Neural progenitor cell (in vitro differentiated cells): ENCODE results near the gene NELL2. TPM values are rescaled to one million over a fixed set of nuclear protein-coding genes. Genes with fewer than 3 reads are reported as not detected.

Source experiments
- DNase-seq: peaks from one replicate; pipeline ENCODE4 v3.0.0-alpha.2; 2016; ENCODE audit warnings: low spot score
- H2AFZ ChIP-seq: fragments of 200-600 bp; sonication (generic); replicated peaks from 2 replicates; pipeline ENCODE4 v1.6.1; 2016; ENCODE audit warnings: antibody characterized with exemption
- H3F3A ChIP-seq: fragments of 200-600 bp; sonication (generic); 2 replicates; pipeline ENCODE4 v1.6.1; 2016; ENCODE audit warnings: antibody characterized with exemption, low read depth
- H3K27ac ChIP-seq: fragments of 200-600 bp; sonication (generic); 2 replicates; pipeline ENCODE4 v1.5.1; 2016; ENCODE audit warnings: mild to moderate bottlenecking
- H3K27me3 ChIP-seq: fragments of 200-600 bp; sonication (generic); 2 replicates; pipeline ENCODE4 v1.6.1; 2016; ENCODE audit warnings: mild to moderate bottlenecking, moderate library complexity
- H3K36me3 ChIP-seq: fragments of 200-600 bp; sonication (generic); 2 replicates; pipeline ENCODE4 v1.5.1; 2016
- H3K4me1 ChIP-seq: fragments of 200-600 bp; sonication (generic); 2 replicates; pipeline ENCODE4 v1.6.1; 2016; ENCODE audit warnings: mixed run types
- H3K4me2 ChIP-seq: fragments of 200-600 bp; sonication (generic); 2 replicates; pipeline ENCODE4 v1.6.1; 2016
- H3K4me3 ChIP-seq: fragments of 200-600 bp; sonication (generic); 2 replicates; pipeline ENCODE4 v1.5.1; 2016
- H3K79me2 ChIP-seq: fragments of 200-600 bp; sonication (generic); 2 replicates; pipeline ENCODE4 v1.6.1; 2016; ENCODE audit warnings: low read depth
- H3K9ac ChIP-seq: fragments of 200-600 bp; sonication (generic); 2 replicates; pipeline ENCODE4 v1.6.1; 2016
- H3K9me3 ChIP-seq: fragments of 200-600 bp; sonication (generic); 2 replicates; pipeline ENCODE4 v1.5.1; 2016; ENCODE audit warnings: low read depth
- H4K20me1 ChIP-seq: fragments of 200-600 bp; sonication (generic); 2 replicates; pipeline ENCODE4 v1.6.1; 2016; ENCODE audit warnings: low read depth
- H3K27ac Mint-ChIP-seq: 3 replicates; pipeline ENCODE4 v1.8.0; 2021; ENCODE audit warnings: mixed read lengths
- H3K27me3 Mint-ChIP-seq: 2 replicates; pipeline ENCODE4 v1.8.0; 2022; ENCODE audit warnings: low read depth, mild to moderate bottlenecking, inconsistent platforms, moderate library complexity, mixed read lengths; ENCODE audit not compliant: insufficient read depth
- H3K36me3 Mint-ChIP-seq: 3 replicates; pipeline ENCODE4 v1.8.0; 2021; ENCODE audit warnings: mixed read lengths
- H3K4me1 Mint-ChIP-seq: 3 replicates; pipeline ENCODE4 v1.8.0; 2021; ENCODE audit warnings: mixed read lengths
- H3K4me3 Mint-ChIP-seq: 3 replicates; pipeline ENCODE4 v1.8.0; 2021; ENCODE audit warnings: mild to moderate bottlenecking, moderate library complexity, mixed read lengths
- H3K9me3 Mint-ChIP-seq: 3 replicates; pipeline ENCODE4 v1.8.0; 2020; ENCODE audit warnings: mixed read lengths
- EZH2 ChIP-seq: fragments of 200-600 bp; sonication (generic); IDR thresholded peaks from 2 replicates; pipeline ENCODE4 v1.6.1; 2017; ENCODE audit warnings: antibody characterized with exemption, mild to moderate bottlenecking, moderate library complexity
- EZH2phosphoT487 ChIP-seq: fragments of 200-600 bp; sonication (generic); IDR thresholded peaks from 2 replicates; pipeline ENCODE4 v1.6.1; 2017; ENCODE audit warnings: antibody characterized with exemption
- total RNA-seq: library from RNA; depleted of rRNA; stranded (reverse); fragments of >200 nt; gene quantifications from 2 replicates; pipeline ENCODE4 v1.2.3, GENCODE V29; 2015; ENCODE audit warnings: low replicate concordance
- TF ChIP-seq, protein P1 (sequence below): fragments of 200-600 bp; sonication (generic); IDR thresholded peaks from 2 replicates; pipeline ENCODE4 v1.5.1; 2017; ENCODE audit warnings: antibody characterized with exemption, mild to moderate bottlenecking

The NELL2 gene
- total RNA-seq, 1 donor from 2014 or later = 398 TPM

DNA sequence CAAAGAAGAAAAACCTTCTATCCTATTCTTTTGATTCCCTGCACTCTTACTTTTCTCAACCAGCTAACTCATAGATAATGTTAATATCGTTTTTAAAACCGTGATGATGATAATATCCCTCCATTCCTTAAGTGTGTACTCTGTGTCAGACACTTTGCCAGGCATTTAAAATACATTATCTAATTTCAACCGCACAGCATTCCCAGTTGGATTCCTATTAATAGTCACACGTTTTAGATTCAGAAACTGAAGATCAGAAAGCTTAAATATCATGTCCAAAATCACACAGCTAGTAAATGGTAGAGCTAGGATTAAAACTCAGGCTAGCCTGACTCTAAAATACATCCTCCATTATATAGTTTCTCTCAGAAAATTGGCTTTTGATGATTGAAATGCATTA is 366.0 kb downstream of the NELL2 start:
- H4K20me1 ChIP-seq = no peaks in the 10 kb centered on the region
- H3F3A ChIP-seq = no peaks in the 10 kb centered on the region
- peaks cover 21% of the 10 kb centered on the region for H3K4me1 ChIP-seq
- H3K27ac ChIP-seq = no peak overlapping the region
- H3K4me3 ChIP-seq = no peak overlapping the region
- H3K27me3 Mint-ChIP-seq = no peaks in the 10 kb centered on the region
- no peaks in the 10 kb centered on the region for H3K27me3 ChIP-seq
- no peaks in the 10 kb centered on the region for H3K9me3 Mint-ChIP-seq
- H3K36me3 ChIP-seq = no peaks in the 10 kb centered on the region
- no peak for DNase-seq
- no peak overlapping the region for H3K27ac Mint-ChIP-seq
- no peak overlapping the region for H2AFZ ChIP-seq
- peaks cover 31% of the 10 kb centered on the region for H3K36me3 Mint-ChIP-seq
- no peak overlapping the region for H3K9ac ChIP-seq
- H3K79me2 ChIP-seq = no peaks in the 10 kb centered on the region
- H3K4me3 Mint-ChIP-seq = no peak overlapping the region
- peak overlapping the region; percentile 51 for H3K4me2 ChIP-seq
- H3K9me3 ChIP-seq = no peaks in the 10 kb centered on the region
- TF ChIP-seq, protein P1, sequence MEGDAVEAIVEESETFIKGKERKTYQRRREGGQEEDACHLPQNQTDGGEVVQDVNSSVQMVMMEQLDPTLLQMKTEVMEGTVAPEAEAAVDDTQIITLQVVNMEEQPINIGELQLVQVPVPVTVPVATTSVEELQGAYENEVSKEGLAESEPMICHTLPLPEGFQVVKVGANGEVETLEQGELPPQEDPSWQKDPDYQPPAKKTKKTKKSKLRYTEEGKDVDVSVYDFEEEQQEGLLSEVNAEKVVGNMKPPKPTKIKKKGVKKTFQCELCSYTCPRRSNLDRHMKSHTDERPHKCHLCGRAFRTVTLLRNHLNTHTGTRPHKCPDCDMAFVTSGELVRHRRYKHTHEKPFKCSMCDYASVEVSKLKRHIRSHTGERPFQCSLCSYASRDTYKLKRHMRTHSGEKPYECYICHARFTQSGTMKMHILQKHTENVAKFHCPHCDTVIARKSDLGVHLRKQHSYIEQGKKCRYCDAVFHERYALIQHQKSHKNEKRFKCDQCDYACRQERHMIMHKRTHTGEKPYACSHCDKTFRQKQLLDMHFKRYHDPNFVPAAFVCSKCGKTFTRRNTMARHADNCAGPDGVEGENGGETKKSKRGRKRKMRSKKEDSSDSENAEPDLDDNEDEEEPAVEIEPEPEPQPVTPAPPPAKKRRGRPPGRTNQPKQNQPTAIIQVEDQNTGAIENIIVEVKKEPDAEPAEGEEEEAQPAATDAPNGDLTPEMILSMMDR = no peak
- peaks cover 42% of the 10 kb centered on the region for H3K4me1 Mint-ChIP-seq

DNA sequence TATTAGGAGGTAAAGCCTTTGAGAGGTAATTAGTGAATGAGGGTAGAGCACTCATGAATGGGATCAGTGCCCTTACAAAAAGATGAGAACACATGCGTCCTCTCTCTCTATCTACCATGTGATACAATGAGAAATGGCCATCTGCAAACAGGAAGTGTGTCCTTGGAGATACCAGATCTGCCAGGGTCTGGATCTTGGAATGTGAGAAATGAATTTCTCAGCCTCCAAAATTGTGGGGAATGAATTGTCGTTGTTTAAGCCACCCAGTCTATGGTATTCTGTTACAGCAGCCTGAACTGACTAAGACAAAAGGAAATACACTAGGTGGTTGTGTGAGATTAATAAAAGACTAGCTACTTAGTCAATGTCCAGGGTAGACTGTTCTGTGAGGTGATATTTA is 366.6 kb downstream of the NELL2 start:
- Histone ChIP-seq H3K27ac (peak overlapping the region; percentile 13), H3K9me3 (no peaks in the 10 kb centered on the region), H3K4me2 (peak overlapping the region; percentile 51), H3K79me2 (no peaks in the 10 kb centered on the region), H3K9ac (no peak overlapping the region), H3K36me3 (no peaks in the 10 kb centered on the region), H3K4me1 (peaks cover 21% of the 10 kb centered on the region), H4K20me1 (no peaks in the 10 kb centered on the region), H3K27me3 (no peaks in the 10 kb centered on the region), H3F3A (no peaks in the 10 kb centered on the region), H3K4me3 (no peak overlapping the region), H2AFZ (no peak overlapping the region)
- H3K27me3 Mint-ChIP-seq = no peaks in the 10 kb centered on the region
- H3K9me3 Mint-ChIP-seq = no peaks in the 10 kb centered on the region
- peaks cover 30% of the 10 kb centered on the region for H3K36me3 Mint-ChIP-seq
- TF ChIP-seq EZH2 = no peak
- peak; percentile 44 for TF ChIP-seq EZH2phosphoT487
- H3K27ac Mint-ChIP-seq = peak overlapping the region; percentile 76
- no peak overlapping the region for H3K4me3 Mint-ChIP-seq
- peaks cover 42% of the 10 kb centered on the region for H3K4me1 Mint-ChIP-seq
- peak; percentile 56 for DNase-seq

DNA sequence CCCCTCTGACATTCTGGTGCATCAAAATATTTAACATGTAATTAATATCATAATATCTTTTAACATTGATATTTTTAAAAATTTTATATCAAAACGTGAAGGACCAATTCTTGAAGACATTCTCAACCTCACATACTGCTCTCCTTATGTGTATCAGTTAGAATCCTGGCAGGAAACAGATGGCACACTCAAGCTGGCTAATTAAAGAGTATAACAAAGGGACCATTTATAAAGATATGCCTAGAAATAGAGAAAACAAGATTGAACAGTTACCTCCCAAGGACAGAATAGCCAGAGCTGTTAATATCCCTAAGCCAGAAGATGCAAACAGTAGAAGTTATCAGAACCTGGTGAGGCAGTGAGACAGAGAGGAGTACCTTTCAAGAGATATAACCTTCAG is 368.7 kb downstream of the NELL2 start:
- Histone ChIP-seq H3K27ac (no peak overlapping the region), H4K20me1 (no peaks in the 10 kb centered on the region), H2AFZ (no peak overlapping the region), H3F3A (no peaks in the 10 kb centered on the region), H3K4me3 (no peak overlapping the region), H3K79me2 (no peaks in the 10 kb centered on the region), H3K27me3 (no peaks in the 10 kb centered on the region), H3K9ac (no peak overlapping the region), H3K9me3 (no peaks in the 10 kb centered on the region), H3K4me2 (no peak overlapping the region), H3K4me1 (peaks cover 21% of the 10 kb centered on the region), H3K36me3 (no peaks in the 10 kb centered on the region)
- DNase-seq = no peak
- Mint-ChIP-seq H3K4me3 (no peak overlapping the region), H3K4me1 (peaks cover 42% of the 10 kb centered on the region), H3K9me3 (no peaks in the 10 kb centered on the region), H3K36me3 (peaks cover 22% of the 10 kb centered on the region), H3K27me3 (no peaks in the 10 kb centered on the region), H3K27ac (no peak overlapping the region)
- TF ChIP-seq EZH2phosphoT487 = no peak
- no peak for TF ChIP-seq EZH2
- TF ChIP-seq, protein P1 = no peak

DNA sequence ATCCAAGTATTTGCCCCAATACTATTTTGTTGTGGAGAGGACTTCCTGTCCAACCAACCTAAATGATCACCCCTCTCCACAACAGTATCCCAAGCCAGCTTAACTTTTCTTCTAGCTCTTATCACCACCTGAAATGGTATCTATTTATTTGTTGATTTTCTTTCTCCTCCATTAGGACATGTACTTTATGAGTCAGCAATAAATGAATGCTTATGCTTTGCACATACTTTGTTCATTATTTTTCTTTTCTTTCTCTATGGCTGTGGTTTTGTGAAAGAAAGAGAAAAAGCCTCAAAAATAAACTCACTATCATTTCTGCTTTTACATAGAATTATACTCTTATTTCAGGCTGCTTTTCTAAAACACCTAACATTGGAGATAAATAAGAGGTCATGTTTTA is 371.3 kb downstream of the NELL2 start:
- Histone ChIP-seq H3K27ac (no peak overlapping the region), H3K4me3 (no peak overlapping the region), H3K4me1 (peaks cover 14% of the 10 kb centered on the region), H4K20me1 (no peaks in the 10 kb centered on the region), H3K36me3 (no peaks in the 10 kb centered on the region), H3K4me2 (no peak overlapping the region), H3K27me3 (no peaks in the 10 kb centered on the region), H2AFZ (no peak overlapping the region), H3K79me2 (no peaks in the 10 kb centered on the region), H3K9me3 (no peaks in the 10 kb centered on the region), H3K9ac (no peak overlapping the region), H3F3A (no peaks in the 10 kb centered on the region)
- Mint-ChIP-seq H3K27ac (no peak overlapping the region), H3K9me3 (peaks cover 13% of the 10 kb centered on the region), H3K36me3 (peaks cover 21% of the 10 kb centered on the region), H3K4me1 (peaks cover 22% of the 10 kb centered on the region), H3K27me3 (peaks cover 3% of the 10 kb centered on the region), H3K4me3 (no peak overlapping the region)
- no peak for DNase-seq
- no peak for TF ChIP-seq EZH2
- TF ChIP-seq, protein P1 = no peak
- no peak for TF ChIP-seq EZH2phosphoT487
